Nephron progenitor cell (in vitro differentiated cells): ENCODE measurements around the gene GALNT10.

ENCODE experiments used
- DNase-seq: peaks from one replicate; pipeline ENCODE4 v3.0.0; 2021
- H3K27ac Mint-ChIP-seq: 2 replicates; pipeline ENCODE4 v1.8.0; 2021; ENCODE audit warnings: mild to moderate bottlenecking, moderate library complexity, mixed read lengths
- H3K27me3 Mint-ChIP-seq: 2 replicates; pipeline ENCODE4 v1.8.0; 2021; ENCODE audit warnings: mild to moderate bottlenecking, low read depth, mixed read lengths; ENCODE audit not compliant: poor library complexity
- H3K36me3 Mint-ChIP-seq: 2 replicates; pipeline ENCODE4 v1.8.0; 2021; ENCODE audit warnings: low read depth, mixed read lengths
- H3K4me1 Mint-ChIP-seq: 2 replicates; pipeline ENCODE4 v1.8.0; 2021; ENCODE audit warnings: mixed read lengths
- H3K4me3 Mint-ChIP-seq: 2 replicates; pipeline ENCODE4 v1.8.0; 2021; ENCODE audit warnings: mild to moderate bottlenecking, moderate library complexity, mixed read lengths
- H3K9me3 Mint-ChIP-seq: 2 replicates; pipeline ENCODE4 v1.8.0; 2021; ENCODE audit warnings: mild to moderate bottlenecking, moderate library complexity, mixed read lengths
- TF ChIP-seq, protein P1 (sequence below): fragments of 200-600 bp; sonication (generic); IDR thresholded peaks from 2 replicates; pipeline ENCODE4 v1.5.0; 2021; ENCODE audit warnings: antibody characterized with exemption

The GALNT10 gene

GRCh38 chr5:154293219-154293618 lies 102.7 kb downstream of the GALNT10 start:
- TF ChIP-seq, protein P1, sequence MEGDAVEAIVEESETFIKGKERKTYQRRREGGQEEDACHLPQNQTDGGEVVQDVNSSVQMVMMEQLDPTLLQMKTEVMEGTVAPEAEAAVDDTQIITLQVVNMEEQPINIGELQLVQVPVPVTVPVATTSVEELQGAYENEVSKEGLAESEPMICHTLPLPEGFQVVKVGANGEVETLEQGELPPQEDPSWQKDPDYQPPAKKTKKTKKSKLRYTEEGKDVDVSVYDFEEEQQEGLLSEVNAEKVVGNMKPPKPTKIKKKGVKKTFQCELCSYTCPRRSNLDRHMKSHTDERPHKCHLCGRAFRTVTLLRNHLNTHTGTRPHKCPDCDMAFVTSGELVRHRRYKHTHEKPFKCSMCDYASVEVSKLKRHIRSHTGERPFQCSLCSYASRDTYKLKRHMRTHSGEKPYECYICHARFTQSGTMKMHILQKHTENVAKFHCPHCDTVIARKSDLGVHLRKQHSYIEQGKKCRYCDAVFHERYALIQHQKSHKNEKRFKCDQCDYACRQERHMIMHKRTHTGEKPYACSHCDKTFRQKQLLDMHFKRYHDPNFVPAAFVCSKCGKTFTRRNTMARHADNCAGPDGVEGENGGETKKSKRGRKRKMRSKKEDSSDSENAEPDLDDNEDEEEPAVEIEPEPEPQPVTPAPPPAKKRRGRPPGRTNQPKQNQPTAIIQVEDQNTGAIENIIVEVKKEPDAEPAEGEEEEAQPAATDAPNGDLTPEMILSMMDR = no peak
- H3K27me3 Mint-ChIP-seq = no peaks in the 10 kb centered on the region
- DNase-seq = no peak
- no peak overlapping the region for H3K4me3 Mint-ChIP-seq
- H3K36me3 Mint-ChIP-seq = peaks cover 17% of the 10 kb centered on the region
- H3K27ac Mint-ChIP-seq = no peak overlapping the region
- peaks cover 30% of the 10 kb centered on the region for H3K4me1 Mint-ChIP-seq
- H3K9me3 Mint-ChIP-seq = no peaks in the 10 kb centered on the region

DNA sequence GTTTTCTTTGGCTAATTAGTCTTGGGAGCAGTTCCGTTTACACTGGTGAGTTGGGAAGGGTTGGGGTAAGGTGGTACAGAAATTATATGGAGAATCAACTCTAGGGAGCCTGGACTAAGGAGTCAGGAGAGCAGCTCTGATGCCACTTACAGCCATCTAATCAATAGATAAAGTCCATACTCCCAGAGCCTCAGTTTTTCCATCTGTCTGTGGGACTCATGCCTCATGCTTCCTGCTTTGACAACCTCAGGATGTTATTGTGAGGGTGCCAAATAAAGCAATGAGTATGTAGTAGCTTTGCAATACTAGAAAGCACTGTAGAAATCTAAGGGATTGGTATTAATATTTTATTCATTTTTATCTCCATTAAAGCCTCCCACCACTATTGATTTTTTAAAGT lies 105.0 kb downstream of the GALNT10 start:
- Mint-ChIP-seq H3K4me3 (no peak overlapping the region), H3K27ac (no peak overlapping the region), H3K36me3 (peaks cover 23% of the 10 kb centered on the region), H3K4me1 (peaks cover 32% of the 10 kb centered on the region), H3K27me3 (peaks cover 3% of the 10 kb centered on the region), H3K9me3 (no peaks in the 10 kb centered on the region)
- TF ChIP-seq, protein P1 = no peak
- no peak for DNase-seq

- H3K36me3 Mint-ChIP-seq = peaks cover 24% of the 10 kb centered on the region
- no peak overlapping the region for H3K4me3 Mint-ChIP-seq
- DNase-seq = no peak
- TF ChIP-seq, protein P1 = no peak
- H3K27me3 Mint-ChIP-seq = peaks cover 6% of the 10 kb centered on the region
- no peaks in the 10 kb centered on the region for H3K9me3 Mint-ChIP-seq
- peaks cover 37% of the 10 kb centered on the region for H3K4me1 Mint-ChIP-seq
- no peak overlapping the region for H3K27ac Mint-ChIP-seq
Observed at GRCh38 chr5:154296525-154297159, 106.1 kb downstream of the GALNT10 start.

DNA sequence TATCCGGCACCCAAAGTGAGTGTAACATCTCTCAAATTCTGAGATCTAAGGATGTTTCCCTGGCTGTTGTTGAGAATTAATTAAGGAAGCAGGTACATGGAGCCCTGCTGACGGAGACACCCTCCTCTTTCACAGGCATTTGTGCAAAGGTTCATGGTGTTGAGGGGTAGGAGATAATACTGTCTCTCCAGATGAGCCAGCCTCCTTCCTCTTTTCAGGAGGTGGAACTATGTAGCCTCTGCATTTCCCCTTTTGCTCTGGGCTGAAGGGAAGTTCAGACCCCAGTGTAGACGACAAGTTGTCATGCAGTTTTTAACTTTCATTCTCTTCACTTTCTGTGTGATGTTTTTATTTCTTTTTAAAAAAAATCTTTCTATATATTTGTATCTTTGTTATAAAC lies 107.5 kb downstream of the GALNT10 start:
- DNase-seq = no peak
- Mint-ChIP-seq H3K36me3 (peaks cover 29% of the 10 kb centered on the region), H3K27ac (no peak overlapping the region), H3K4me1 (peaks cover 39% of the 10 kb centered on the region), H3K27me3 (peaks cover 6% of the 10 kb centered on the region), H3K4me3 (no peak overlapping the region), H3K9me3 (peaks cover 1% of the 10 kb centered on the region)
- TF ChIP-seq, protein P1 = no peak

GRCh38 chr5:154300207-154300883 lies 109.8 kb downstream of the GALNT10 start:
- Mint-ChIP-seq H3K27me3 (peaks cover 10% of the 10 kb centered on the region), H3K9me3 (peaks cover 24% of the 10 kb centered on the region), H3K4me3 (no peak overlapping the region), H3K4me1 (peaks cover 28% of the 10 kb centered on the region), H3K36me3 (peaks cover 52% of the 10 kb centered on the region), H3K27ac (no peak overlapping the region)
- TF ChIP-seq, protein P1 = no peak
- no peak for DNase-seq

- Mint-ChIP-seq H3K9me3 (peaks cover 36% of the 10 kb centered on the region), H3K4me1 (peaks cover 23% of the 10 kb centered on the region), H3K27me3 (peaks cover 10% of the 10 kb centered on the region), H3K36me3 (peaks cover 62% of the 10 kb centered on the region), H3K4me3 (no peak overlapping the region), H3K27ac (no peak overlapping the region)
- no peak for DNase-seq
- TF ChIP-seq, protein P1 = no peak
Observed at GRCh38 chr5:154301726-154302125, 111.2 kb downstream of the GALNT10 start.
